ENCODE data around the gene PREX1.

PREX1 gene

GRCh38 chr20:48817367-48818030, 10.3 kb downstream of the PREX1 start:
- no peak for ATAC-seq
- TF ChIP-seq PPARA (CRISPR knock-in tag; IDR thresholded peaks at IDR 0.05; ENCODE audit: borderline replicate concordance) = no peak
- no peak for TF ChIP-seq CSRNP3 (CRISPR knock-in tag; IDR thresholded peaks at IDR 0.05)
- TF ChIP-seq ARNTL (CRISPR knock-in tag; IDR thresholded peaks at IDR 0.05; ENCODE audit: borderline replicate concordance, low read depth) = no peak
- no peak for TF ChIP-seq CSDC2 (CRISPR knock-in tag; IDR thresholded peaks at IDR 0.05)
- no peak for TF ChIP-seq TCF4 (CRISPR knock-in tag; IDR thresholded peaks at IDR 0.05; ENCODE audit: borderline replicate concordance)
- TF ChIP-seq BACH2 (CRISPR knock-in tag; IDR thresholded peaks at IDR 0.05; ENCODE audit: borderline replicate concordance) = no peak
- TF ChIP-seq ZNF565 (CRISPR knock-in tag; conservative IDR thresholded peaks at IDR 0.05; ENCODE audit: low read depth) = no peak
- TF ChIP-seq POU6F1 (CRISPR knock-in tag; IDR thresholded peaks at IDR 0.05; ENCODE audit: borderline replicate concordance, low read depth) = no peak
- TF ChIP-seq PATZ1 (CRISPR knock-in tag; IDR thresholded peaks at IDR 0.05; ENCODE audit: borderline replicate concordance) = no peak
- no peak for TF ChIP-seq ZNF8 (CRISPR knock-in tag; IDR thresholded peaks at IDR 0.05)
- no peak for TF ChIP-seq ESRRG (CRISPR knock-in tag; IDR thresholded peaks at IDR 0.05)
- TF ChIP-seq TSHZ2 (CRISPR knock-in tag; IDR thresholded peaks at IDR 0.05) = no peak
- TF ChIP-seq SNAI2 (CRISPR knock-in tag; IDR thresholded peaks at IDR 0.05) = no peak
- no peak for TF ChIP-seq ZFP3 (CRISPR knock-in tag; IDR thresholded peaks at IDR 0.05)

GRCh38 chr20:48816282-48817205, 11.3 kb downstream of the PREX1 start:
- no peak for ATAC-seq
- TF ChIP-seq ZNF8 (CRISPR knock-in tag; IDR thresholded peaks at IDR 0.05) (no peak), ZFP3 (CRISPR knock-in tag; IDR thresholded peaks at IDR 0.05) (no peak), OSR1 (CRISPR knock-in tag; IDR thresholded peaks at IDR 0.05) (no peak), TSHZ2 (CRISPR knock-in tag; IDR thresholded peaks at IDR 0.05) (no peak), GLIS3 (CRISPR knock-in tag; IDR thresholded peaks at IDR 0.05) (no peak), TCF4 (CRISPR knock-in tag; IDR thresholded peaks at IDR 0.05; ENCODE audit: borderline replicate concordance) (no peak), PPARA (CRISPR knock-in tag; IDR thresholded peaks at IDR 0.05; ENCODE audit: borderline replicate concordance) (no peak), CSDC2 (CRISPR knock-in tag; IDR thresholded peaks at IDR 0.05) (no peak), ZNF70 (CRISPR knock-in tag; IDR thresholded peaks at IDR 0.05) (no peak), PATZ1 (CRISPR knock-in tag; IDR thresholded peaks at IDR 0.05; ENCODE audit: borderline replicate concordance) (no peak), ZFP30 (CRISPR knock-in tag; IDR thresholded peaks at IDR 0.05) (no peak), ARNTL (CRISPR knock-in tag; IDR thresholded peaks at IDR 0.05; ENCODE audit: borderline replicate concordance, low read depth) (no peak)
